ENCODE data around the gene NDUFAF8. TPM values are rescaled to one million over a fixed set of nuclear protein-coding genes. Genes with fewer than 3 reads are reported as not detected.
A peak's percentile ranks its signal among the peaks of the same experiment; 100 is the strongest.

Gene NDUFAF8
- total RNA-seq, 1 donor from 2014 or later: 21.8 TPM

- DNase-seq (ENCODE audit: low read depth in 2 of 2): no peak
Measured at GRCh38 chr17:81251709-81252301, 12.7 kb downstream of the NDUFAF8 start.

DNA sequence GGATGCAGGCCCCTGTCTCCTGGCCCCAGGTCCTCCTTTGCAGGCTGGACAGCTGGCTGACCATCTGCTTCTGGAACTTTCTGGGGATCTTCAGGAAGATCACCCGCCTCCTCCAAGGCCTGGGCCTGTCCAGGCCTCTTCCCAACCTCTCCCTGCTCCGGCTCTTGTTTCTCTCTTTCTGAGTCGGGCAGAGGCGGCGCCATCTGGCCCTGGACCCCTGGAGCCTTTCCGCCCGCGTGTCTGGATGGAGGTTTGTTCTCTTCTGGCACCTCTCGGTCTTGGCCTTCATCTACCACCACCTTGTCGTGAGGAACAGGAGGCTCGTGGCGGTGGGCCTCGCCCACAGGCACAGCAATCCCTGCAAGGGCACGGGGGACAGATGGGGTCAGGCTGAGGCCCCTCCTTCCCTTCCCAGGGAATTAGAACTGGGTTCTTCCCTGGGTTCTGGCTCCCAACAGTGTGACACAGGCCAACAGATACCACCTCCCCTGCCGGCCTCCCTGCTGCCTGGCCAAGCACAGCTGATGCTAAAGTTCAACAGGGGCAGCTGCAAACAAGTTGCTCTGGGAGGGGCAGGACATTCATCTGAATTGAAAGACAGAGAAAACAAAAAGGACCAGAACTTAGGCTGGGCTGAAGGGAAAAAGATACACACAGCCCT lies 13.3 kb downstream of the NDUFAF8 start:
- no peak for DNase-seq (ENCODE audit: low read depth in 2 of 2)

GRCh38 chr17:81252987-81253329 lies 13.8 kb downstream of the NDUFAF8 start:
- no peak for DNase-seq (ENCODE audit: low read depth in 2 of 2)

DNA sequence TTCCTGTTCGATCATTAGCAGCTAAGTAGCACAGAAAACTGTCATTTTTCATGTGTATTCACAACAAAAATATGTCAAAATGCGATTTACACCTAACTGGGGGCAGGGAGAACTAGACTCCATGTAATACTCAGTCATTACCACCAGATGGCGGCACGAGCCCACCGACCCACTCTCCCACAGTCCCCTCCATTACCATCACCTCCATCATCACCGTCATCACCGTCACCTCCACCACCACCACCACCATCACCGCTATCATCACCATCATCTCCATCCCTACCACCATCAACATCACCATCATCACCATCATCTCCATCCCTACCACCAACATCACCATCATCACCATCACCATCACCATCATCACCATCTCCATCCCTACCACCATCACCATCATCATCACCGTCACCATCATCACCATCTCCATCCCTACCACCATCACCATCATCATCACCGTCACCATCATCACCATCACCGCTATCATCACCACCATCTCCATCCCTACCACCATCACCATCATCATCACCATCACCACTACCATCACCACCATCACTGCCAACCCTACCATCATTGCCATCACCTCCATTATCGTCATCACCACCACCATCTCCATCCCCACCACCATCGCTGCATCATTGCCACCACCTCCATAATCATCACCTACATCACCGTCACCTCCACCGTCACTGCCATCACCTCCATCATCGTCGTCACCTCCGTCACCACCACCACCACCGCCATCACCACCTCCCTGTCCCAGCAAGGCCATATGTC lies 14.4 kb downstream of the NDUFAF8 start:
- peak; percentile 47 to 69 for DNase-seq (ENCODE audit: low read depth in 2 of 2)

DNA sequence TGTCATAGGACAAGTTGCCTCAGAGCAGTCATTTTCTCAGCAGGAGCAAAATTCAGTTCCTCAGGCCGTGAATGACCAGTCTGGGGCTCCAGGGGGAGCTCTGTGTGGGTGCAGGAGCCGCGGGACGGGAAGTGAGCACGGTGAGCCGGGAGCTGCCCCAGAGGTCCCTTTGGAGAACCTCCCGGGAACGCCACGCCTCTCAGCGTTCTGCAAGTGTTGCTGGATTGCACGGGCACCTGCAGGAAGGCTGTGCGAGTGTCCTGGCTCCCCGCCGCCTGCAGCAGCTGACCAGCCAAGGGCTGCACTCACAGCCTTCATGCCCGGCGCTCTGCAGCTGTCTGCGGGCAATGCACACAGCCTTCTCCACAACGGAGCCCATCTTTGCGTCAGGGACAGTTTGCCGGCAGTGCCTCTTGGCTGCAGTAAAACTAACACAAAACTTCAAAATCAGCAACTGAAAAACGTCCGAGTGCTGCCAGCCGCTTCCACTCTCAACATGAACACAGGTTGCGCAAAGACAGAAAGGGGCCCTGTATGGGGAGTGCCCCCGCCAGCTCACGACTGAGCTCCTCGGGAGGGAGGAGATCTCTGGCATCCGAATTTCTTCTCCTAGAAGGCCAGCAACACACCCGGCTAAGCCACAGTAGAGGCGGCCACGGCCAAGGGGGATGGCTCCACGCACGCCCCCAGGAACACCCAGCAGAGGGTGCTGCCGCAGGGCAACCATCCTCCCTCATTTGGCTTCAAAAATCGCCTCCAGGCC lies 16.0 kb downstream of the NDUFAF8 start:
- DNase-seq (ENCODE audit: low read depth in 2 of 2): peak; percentile 66 to 76

DNA sequence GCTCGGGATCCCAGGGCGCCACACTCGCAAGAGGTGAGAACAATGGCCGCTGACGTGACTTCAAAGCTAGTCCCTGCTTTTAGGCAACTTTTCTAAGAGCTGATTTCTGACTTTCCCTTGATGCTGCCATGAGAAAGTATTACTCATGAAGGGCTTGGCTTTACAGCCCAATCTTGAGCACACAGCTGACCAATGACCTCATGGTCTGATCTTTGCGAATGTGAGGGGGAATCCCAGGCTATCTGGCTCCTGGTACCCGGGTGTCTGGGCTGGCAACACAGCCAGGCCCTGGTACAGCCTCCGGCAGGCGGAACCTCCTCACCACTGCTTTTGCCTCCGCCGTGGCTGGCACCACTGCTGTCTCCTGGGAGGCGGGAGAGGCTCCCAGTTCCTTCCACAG lies 17.5 kb downstream of the NDUFAF8 start:
- peak in 1 of 2 donors; percentile 34 for DNase-seq (ENCODE audit: low read depth in 2 of 2)

DNA sequence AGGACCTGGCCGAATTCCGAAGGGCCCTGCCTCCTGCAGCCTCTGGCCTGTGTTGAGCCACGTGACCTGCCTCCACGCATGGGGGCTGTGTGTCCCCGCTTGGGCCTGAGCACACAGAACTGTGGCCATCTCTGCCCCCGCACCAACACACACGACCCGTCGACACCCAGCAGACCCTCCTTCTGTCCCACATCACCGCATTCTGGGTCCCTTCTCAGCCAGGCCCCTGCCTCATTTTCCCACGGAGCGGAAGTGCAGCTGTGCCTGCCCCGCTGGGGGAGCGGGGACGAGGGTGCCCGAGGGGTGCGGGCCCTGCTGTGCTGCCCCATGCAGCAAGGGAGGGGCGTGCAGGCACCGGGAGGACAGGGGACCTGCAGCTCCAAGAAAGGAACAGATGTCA lies 18.4 kb downstream of the NDUFAF8 start:
- no peak for DNase-seq (ENCODE audit: low read depth in 2 of 2)

GRCh38 chr17:81258292-81258691 lies 19.2 kb downstream of the NDUFAF8 start:
- no peak for DNase-seq (ENCODE audit: low read depth in 2 of 2)

DNA sequence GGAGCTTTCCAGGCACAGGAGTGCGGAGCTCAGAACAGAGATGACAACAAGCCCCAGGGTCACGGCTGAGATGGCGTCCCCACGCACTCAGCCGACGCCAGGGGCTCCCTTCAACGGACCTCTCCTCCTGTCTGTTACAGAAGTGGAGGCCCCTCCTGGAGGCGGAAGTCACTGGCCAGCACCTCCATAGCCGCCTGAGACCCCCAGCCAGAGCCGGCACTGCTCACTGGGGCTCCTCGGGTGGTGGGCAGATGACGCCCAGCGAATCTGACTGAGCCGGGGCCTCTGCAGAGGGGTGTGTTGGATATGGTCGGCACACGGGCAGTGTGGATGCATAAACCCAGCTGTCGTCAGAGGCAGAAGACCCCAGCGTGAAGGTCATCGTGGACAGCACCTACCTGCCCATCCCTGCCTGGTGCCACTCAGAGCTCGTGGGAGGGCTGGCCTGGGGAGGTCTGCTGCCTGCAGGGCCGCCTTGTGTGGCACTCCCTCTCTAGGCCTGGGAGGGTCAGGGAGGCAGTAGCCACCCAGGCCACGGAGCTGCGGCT lies 20.0 kb downstream of the NDUFAF8 start:
- no peak for DNase-seq (ENCODE audit: low read depth in 2 of 2)

GRCh38 chr17:81260171-81260570 lies 21.1 kb downstream of the NDUFAF8 start:
- DNase-seq (ENCODE audit: low read depth in 2 of 2): no peak

- DNase-seq (ENCODE audit: low read depth in 2 of 2): no peak
Measured at GRCh38 chr17:81260641-81261040, 21.5 kb downstream of the NDUFAF8 start.

DNA sequence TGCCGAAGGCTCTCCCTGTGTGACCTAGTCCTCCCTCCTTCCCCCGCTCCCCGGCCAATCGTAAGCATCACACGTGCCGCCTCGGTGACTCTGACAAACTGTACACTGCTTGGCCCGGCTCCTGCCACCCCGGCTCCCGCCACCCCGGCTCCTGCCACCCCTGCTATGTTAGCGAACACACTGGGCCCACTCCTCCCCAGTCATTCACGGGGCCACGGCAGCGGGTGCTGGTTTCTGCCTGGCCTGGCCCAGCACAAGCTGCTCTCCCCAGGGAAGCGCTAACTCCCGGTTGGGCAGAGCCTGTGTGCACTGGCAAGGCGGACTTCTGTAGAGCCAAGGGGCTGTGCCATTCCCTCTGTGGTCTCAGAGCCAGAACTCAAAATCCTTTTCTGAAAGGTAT lies 22.0 kb downstream of the NDUFAF8 start:
- DNase-seq (ENCODE audit: low read depth in 2 of 2): no peak

- DNase-seq (ENCODE audit: low read depth in 2 of 2): no peak
Measured at GRCh38 chr17:81261582-81262336, 22.6 kb downstream of the NDUFAF8 start.

DNA sequence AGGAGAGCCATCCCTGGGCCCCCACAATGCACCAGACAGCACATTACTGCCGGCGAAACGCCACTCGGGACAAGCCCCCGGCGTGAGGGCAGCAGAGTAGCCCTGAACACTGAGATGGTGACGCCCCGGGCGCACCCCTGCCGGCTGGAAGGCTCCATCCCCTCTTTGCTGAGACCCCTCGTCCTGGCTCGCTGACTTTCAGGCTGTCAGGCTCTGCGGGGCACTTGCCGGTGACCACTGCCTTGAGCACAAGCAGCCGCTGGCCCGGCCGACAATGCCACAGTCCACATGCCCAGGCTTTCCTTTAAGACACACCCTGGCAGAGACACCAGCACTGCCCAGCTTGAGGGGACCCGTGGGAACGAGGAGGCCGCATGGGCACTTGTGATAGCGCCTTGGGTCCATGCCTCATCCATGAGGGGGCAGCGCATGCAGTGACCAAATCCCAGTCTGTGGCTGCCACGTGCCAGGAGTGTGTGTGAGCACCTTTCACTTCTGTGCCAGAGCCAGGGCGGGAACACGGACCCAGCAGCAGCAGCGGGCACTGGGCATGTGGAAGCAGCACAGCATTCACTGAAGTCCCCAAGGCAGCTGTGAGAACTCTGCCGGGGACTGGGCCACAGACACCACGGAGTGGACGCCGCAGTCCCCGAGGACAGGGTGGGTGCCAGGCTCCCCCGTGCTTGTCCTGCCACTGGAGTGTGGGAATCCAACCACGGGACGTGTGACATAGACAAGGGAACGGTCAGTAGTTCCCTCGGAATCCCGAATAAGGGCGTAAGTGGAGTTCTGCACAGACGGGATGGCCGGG lies 24.5 kb downstream of the NDUFAF8 start:
- no peak for DNase-seq (ENCODE audit: low read depth in 2 of 2)

- no peak for DNase-seq (ENCODE audit: low read depth in 2 of 2)
Measured at GRCh38 chr17:81264640-81265039, 25.5 kb downstream of the NDUFAF8 start.

DNA sequence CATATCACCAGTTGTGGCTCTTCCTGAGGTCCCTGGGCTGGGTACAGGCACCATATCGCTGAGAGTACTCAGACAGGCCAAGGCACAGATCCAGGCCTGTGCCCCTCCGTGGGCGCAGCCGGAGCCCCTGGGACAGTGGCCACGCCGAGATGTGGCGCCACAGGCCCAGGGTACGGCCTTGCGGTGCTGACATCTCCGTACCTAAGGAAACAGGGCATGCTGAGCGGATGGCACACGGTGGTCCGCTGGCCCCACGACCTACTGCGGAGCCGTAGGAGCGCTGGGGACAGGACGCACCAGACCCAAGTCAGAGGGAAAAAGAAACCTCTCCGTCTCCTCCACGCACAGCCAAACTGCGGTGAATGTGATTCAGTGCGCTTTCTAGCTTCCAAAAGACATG lies 26.5 kb downstream of the NDUFAF8 start:
- DNase-seq (ENCODE audit: low read depth in 2 of 2): no peak

DNA sequence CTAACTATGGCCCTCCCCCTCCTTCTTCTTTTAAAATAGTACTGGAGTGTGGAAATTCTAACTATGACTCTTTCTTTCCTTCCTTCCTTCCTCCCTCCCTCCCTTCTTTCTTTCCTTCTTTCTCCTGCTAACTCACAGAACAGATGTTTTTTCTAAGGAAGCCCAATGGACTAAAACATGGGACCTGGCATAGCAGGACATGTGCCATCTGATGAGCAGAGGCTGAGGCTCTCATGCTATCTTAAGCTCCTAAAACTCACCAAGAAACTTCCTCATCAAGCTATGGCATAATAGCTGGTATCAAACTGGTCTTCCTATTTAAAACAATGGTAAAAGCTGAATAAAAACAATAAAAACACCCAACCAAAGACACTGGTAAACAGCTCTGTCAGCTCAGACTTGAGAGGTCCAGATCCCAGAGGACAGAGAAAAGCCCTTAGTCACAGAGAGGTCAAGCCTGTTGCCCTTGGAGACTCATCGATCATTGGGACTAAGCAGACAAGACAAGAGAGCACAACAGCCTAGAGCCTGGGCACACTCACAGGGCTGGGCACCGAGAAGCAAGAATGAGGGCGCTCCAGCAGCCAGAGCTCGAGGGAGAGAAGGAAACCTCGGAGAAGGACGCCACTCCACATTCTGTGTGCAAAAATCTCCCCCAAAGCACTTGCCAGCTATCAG lies 28.4 kb downstream of the NDUFAF8 start:
- no peak for DNase-seq (ENCODE audit: low read depth in 2 of 2)

- DNase-seq (ENCODE audit: low read depth in 2 of 2): no peak
Measured at GRCh38 chr17:81270279-81270678, 31.2 kb downstream of the NDUFAF8 start.

- DNase-seq (ENCODE audit: low read depth in 2 of 2): no peak
Measured at GRCh38 chr17:81271226-81271625, 32.1 kb downstream of the NDUFAF8 start.

GRCh38 chr17:81272616-81273015 lies 33.5 kb downstream of the NDUFAF8 start:
- DNase-seq (ENCODE audit: low read depth in 2 of 2): no peak
